Measurements from ENCODE around the gene COPS7A. TPM values are rescaled to one million over a fixed set of nuclear protein-coding genes. Genes with fewer than 3 reads are reported as not detected.

Gene COPS7A
- total and polyA plus RNA-seq, 2 experiments from 2014 or later = 37.7 to 51.9 TPM

GRCh38 chr12:6752921-6753771 lies 29.3 kb downstream of the COPS7A start, which contains the start of gene MLF2 (continued):
- TF ChIP-seq ETS1 (IDR thresholded peaks at IDR 0.05) (peak; percentile 32; the same call in 1 of the 2 replicates), CTCF (conservative IDR thresholded peaks at IDR 0.05; ENCODE audit: low read depth in 2 of 2) (peak in 1 of 2 experiments; percentile 92; a peak in 2 of 4 replicates)

- H3K4me3 ChIP-seq = peak overlapping the region; percentile 97
- Mint-ChIP-seq H3K36me3 (ENCODE audit: low read depth) (peaks cover 35% of the 10 kb centered on the region), H3K4me3 (peak overlapping the region; percentile 91), H3K9me3 (no peaks in the 10 kb centered on the region), H3K4me1 (peaks cover 29% of the 10 kb centered on the region), H3K27ac (peak overlapping the region; percentile 88; the same call in 1 of the 2 replicates), H3K27me3 (ENCODE audit: insufficient read depth, low read depth, poor library complexity) (peaks cover 21% of the 10 kb centered on the region)
- H3K4me2 ChIP-seq = peak overlapping the region; percentile 73
- H3K4me1 ChIP-seq (ENCODE audit: insufficient read depth) = peaks cover 22% of the 10 kb centered on the region
- H3K36me3 ChIP-seq (ENCODE audit: insufficient read depth) = peaks cover 31% of the 10 kb centered on the region
- H3K9me2 ChIP-seq (ENCODE audit: insufficient read depth) = no peaks in the 10 kb centered on the region
- H3K79me2 ChIP-seq (replicated peaks; ENCODE audit: insufficient read depth) = peaks cover 24% of the 10 kb centered on the region
- TF ChIP-seq, protein P1, sequence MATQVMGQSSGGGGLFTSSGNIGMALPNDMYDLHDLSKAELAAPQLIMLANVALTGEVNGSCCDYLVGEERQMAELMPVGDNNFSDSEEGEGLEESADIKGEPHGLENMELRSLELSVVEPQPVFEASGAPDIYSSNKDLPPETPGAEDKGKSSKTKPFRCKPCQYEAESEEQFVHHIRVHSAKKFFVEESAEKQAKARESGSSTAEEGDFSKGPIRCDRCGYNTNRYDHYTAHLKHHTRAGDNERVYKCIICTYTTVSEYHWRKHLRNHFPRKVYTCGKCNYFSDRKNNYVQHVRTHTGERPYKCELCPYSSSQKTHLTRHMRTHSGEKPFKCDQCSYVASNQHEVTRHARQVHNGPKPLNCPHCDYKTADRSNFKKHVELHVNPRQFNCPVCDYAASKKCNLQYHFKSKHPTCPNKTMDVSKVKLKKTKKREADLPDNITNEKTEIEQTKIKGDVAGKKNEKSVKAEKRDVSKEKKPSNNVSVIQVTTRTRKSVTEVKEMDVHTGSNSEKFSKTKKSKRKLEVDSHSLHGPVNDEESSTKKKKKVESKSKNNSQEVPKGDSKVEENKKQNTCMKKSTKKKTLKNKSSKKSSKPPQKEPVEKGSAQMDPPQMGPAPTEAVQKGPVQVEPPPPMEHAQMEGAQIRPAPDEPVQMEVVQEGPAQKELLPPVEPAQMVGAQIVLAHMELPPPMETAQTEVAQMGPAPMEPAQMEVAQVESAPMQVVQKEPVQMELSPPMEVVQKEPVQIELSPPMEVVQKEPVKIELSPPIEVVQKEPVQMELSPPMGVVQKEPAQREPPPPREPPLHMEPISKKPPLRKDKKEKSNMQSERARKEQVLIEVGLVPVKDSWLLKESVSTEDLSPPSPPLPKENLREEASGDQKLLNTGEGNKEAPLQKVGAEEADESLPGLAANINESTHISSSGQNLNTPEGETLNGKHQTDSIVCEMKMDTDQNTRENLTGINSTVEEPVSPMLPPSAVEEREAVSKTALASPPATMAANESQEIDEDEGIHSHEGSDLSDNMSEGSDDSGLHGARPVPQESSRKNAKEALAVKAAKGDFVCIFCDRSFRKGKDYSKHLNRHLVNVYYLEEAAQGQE (IDR thresholded peaks at IDR 0.05; ENCODE audit: unreplicated experiment) = peak; percentile 22
- TF ChIP-seq ZNF331 (CRISPR knock-in tag; IDR thresholded peaks at IDR 0.05; ENCODE audit: low read depth) = no peak
- no peak for TF ChIP-seq NANOG (IDR thresholded peaks at IDR 0.05; ENCODE audit: borderline replicate concordance)
- TF ChIP-seq ZNF114 (CRISPR knock-in tag; IDR thresholded peaks at IDR 0.05) = no peak
- peak in 1 of 2 experiments; percentile 98; a peak in 2 of 4 replicates for TF ChIP-seq CTCF (conservative IDR thresholded peaks at IDR 0.05; ENCODE audit: low read depth in 2 of 2)
- no peak for TF ChIP-seq POLR2AphosphoS5 (IDR thresholded peaks at IDR 0.05; ENCODE audit: low read depth)
- no peak for TF ChIP-seq CREB1 (CRISPR knock-in tag; IDR thresholded peaks at IDR 0.05; ENCODE audit: low read depth)
- TF ChIP-seq EZH2 (IDR thresholded peaks at IDR 0.05; ENCODE audit: low read depth, unreplicated experiment) = no peak
- no peak for TF ChIP-seq STAT1 (IDR thresholded peaks at IDR 0.05; ENCODE audit: unreplicated experiment)
- no peak for TF ChIP-seq ETS1 (IDR thresholded peaks at IDR 0.05)
- peaks cover 5% of the 10 kb centered on the region; the same call in 1 of the 2 replicates for H3F3A ChIP-seq (replicated peaks; ENCODE audit: low read depth)
- DNase-seq (ENCODE audit: low spot score) (peak; percentile 98), ATAC-seq (peak; percentile 15)
- H3K27me3 ChIP-seq (ENCODE audit: insufficient read depth) = no peaks in the 10 kb centered on the region
- peaks cover 15% of the 10 kb centered on the region; the same call in 1 of the 2 replicates for H4K20me1 ChIP-seq (replicated peaks; ENCODE audit: insufficient read depth)
- peak overlapping the region; percentile 67 for H3K27ac ChIP-seq (ENCODE audit: low read depth)
- H2AFZ ChIP-seq = peak overlapping the region; percentile 80; the same call in 1 of the 2 replicates
Measured at GRCh38 chr12:6753772-6754356, 30.0 kb downstream of the COPS7A start.
